Fibroblast of pulmonary artery (primary cell): ENCODE measurements around the gene AATK.

ENCODE experiments used
- DNase-seq: peaks from one replicate; pipeline ENCODE4 v3.0.0-alpha.2; 2010; ENCODE audit warnings: low read depth
- H3K4me3 ChIP-seq: replicated peaks from 2 replicates; pipeline ENCODE4 v1.5.1; 2011; ENCODE audit warnings: low read depth, mild to moderate bottlenecking, control low read depth, low read length, moderate library complexity
- CTCF ChIP-seq: IDR thresholded peaks from 2 replicates; pipeline ENCODE4 v1.5.1; 2011; ENCODE audit warnings: mild to moderate bottlenecking, control low read depth, low read length, inconsistent platforms; ENCODE audit errors: missing control alignments

The AATK gene

GRCh38 chr17:81110488-81111040, 55.5 kb downstream of the AATK start:
- H3K4me3 ChIP-seq: no peak overlapping the region
- DNase-seq: no peak
- TF ChIP-seq CTCF: no peak

GRCh38 chr17:81109957-81110356, 56.1 kb downstream of the AATK start:
- H3K4me3 ChIP-seq: no peak overlapping the region
- no peak for TF ChIP-seq CTCF
- DNase-seq: no peak

GRCh38 chr17:81108220-81108619, 57.8 kb downstream of the AATK start:
- TF ChIP-seq CTCF: no peak
- H3K4me3 ChIP-seq: no peak overlapping the region
- no peak for DNase-seq

- H3K4me3 ChIP-seq: no peak overlapping the region
- no peak for TF ChIP-seq CTCF
- DNase-seq: no peak
These were observed 59.3 kb downstream of the AATK start for GRCh38 chr17:81106716-81107115.

- no peak overlapping the region for H3K4me3 ChIP-seq
- TF ChIP-seq CTCF: no peak
These were observed 62.6 kb downstream of the AATK start for GRCh38 chr17:81103379-81103778.

GRCh38 chr17:81102869-81103268, 63.2 kb downstream of the AATK start:
- no peak overlapping the region for H3K4me3 ChIP-seq
- DNase-seq: no peak
- TF ChIP-seq CTCF: no peak

More at GRCh38 chr17:81103379-81103778, 62.6 kb downstream of the AATK start:
- no peak for DNase-seq

- H3K4me3 ChIP-seq: no peak overlapping the region
- no peak for TF ChIP-seq CTCF
- no peak for DNase-seq
These were observed 63.7 kb downstream of the AATK start for GRCh38 chr17:81102352-81102751.
